AG20443 (cell line): ENCODE data around the gene ART3.

Experiments
- DNase-seq: peaks from one replicate; pipeline ENCODE4 v3.0.0; 2012; ENCODE audit warnings: low spot score, mixed read lengths

The ART3 gene

DNA sequence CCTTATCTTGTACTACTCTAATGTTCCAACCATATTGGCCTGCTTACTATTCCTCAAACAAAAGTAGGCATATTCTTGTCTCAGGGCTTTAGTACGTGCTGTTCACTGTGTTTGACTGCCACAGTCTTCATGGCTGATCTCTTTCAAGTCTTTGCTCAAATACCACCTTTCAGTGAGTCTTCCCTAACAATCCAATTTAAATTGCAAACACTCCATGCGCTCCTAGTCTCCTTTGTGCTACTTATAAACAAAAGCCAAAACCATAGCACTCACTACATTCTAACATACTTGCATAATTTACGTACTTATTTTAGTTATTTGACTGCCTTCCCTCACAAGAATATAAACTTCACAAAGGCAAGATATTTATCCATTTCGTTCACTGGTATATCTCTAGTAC, 1.7 kb upstream of the ART3 start:
- no peak for DNase-seq

DNA sequence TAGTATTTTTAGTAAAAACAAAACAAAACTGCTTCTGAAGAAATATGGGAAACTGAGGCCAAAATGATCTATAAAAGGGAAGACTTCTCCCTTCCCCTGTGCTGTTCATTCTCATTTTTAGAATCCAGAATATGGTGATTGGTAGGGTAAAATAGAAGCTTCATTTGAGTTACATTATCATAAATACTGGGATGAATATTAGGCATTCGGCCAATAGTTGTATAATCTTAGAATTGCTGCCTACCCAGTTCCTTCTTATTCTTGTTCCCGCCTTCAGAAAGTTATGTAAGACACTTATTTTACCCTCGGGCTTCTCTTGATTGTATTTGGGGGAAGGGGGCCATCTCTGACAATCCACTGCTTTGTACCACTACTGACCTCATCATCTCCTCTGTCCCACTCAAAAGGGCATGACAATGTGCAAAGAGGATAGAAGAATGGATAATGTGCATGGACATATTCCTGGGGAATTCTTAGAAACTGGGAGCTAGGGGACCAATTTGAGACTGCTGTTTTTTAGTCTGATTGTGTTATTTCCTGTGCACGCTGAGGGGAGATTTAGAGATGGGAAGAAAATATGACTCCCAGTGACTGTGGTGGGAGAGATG, 588 bp downstream of the ART3 start:
- DNase-seq = no peak

DNA sequence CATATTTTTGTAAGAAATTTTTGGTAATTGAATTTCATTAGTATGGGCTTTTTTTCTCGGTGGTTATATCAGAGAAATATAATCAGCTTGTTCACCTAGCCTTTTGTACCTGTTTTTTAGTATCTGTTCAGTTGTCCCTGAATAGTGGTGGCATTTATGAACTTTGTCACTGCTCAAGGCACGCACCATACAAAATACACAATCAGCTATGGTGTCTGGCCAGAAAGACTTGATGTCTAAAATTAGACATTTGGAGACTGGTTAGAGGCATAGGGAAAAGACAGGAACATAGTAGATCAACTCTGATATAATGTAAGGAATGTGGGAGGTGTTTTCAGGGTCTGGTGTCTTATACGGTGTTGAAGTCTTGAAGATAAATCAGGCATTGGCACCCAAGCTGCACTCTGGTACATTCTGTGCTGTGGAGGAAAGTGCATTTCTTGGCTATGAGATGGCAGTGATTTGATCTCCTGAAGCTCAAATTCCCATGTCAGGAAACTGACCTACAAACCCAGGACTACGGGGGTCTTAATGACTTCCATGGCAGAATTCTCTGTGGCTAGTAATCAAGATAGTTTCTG, 3.6 kb downstream of the ART3 start:
- DNase-seq = no peak

DNA sequence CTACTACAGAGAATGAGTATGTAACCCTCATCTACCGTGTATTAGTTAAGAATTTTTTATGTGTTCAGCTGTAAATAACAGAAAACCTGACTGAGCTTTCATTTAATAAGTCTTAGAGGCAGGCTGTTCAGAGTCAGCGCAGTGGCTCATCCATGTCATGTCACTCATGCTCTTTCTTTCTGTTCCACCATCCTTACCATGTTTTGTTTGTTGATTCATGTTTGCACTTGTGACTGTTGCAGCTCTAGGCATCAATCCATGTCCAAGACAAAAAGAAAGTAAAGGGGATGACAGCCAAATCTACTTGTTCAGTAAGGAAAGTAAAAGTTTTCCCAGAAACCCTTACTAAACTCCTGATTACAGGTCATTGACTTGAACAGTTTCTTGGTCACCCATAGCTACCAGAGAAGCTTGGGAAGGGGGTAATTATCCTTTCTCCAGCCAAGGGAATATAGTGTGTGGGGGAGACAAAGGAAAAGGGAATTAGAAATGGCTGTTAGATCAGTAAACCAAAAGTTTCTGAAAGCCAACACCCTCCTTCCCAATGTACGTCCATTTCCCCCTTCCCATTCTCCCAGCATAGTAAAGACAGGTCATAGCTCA, 9.0 kb downstream of the ART3 start:
- DNase-seq = no peak

DNA sequence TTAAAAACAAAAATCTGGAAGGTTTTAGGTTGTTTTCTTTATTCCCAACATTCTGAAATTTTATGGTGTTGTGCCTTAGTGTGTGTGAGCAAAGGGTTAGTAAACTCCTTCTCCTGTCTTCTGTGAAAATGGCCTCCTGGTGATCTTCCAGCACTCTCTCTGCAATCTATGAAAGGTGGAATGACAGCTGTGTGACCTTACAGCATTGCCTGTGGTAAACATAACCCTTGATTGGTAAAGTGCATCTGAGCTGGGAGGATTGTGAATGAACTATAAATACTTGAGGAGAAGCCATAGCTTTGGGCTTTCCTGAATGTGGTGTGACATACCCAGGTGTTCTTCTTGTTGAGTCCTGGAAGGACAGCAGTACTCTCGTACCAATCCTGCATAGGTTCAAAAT, 10.0 kb downstream of the ART3 start:
- no peak for DNase-seq

DNA sequence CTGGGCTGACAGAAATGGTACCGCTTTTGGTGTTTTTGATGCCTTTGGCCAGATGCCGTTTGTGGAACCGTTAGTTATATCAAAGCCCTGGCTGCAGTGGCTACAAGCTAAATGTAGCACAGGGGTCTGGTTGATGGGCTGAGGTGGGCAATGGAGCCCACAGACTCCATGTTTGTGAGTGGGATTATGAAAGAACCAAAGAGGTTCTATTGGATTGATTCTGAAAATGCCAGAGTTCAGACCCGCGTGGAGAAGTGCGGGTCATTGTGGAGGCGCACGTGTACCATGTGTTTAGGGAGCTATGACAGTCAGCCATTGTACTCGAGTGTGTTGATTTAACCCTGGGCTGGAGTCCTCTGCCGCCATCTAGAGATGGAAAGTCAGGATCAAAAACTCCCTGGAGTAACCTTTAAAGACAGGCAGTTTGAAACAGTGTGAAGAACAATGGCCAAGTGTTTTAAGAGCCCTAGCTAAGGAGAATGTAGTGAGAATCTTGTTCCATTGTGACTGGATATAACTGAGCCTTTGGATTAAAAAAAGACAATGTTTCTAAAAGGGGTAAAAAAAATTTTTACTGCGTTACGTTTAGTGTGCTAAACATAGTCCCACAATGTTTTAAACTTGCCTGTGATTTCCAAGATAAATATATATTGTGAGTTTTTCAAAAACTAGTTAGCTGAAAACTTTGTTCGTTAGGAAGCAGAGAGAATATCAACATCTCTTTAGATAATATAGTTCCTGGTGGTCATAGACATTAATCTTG, 12.7 kb downstream of the ART3 start:
- peak; percentile 66 for DNase-seq

DNA sequence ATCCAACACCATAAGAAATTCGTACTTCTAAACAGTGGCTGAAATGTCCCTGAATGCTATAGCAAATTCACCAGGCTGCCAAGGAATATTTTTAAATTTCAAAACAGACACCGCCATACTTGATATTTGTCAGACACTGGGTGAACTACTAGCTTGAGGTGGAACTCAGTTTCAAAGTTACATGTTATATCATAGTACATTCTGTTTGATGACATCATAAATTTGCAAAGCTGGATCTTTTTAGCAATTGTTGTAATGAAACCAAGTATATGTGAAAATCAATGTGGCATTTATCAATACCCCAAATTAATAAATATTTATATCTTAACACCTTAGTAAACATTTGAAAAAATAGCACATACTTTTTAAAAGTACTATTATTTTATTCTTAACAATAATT, 14.2 kb downstream of the ART3 start:
- no peak for DNase-seq

DNA sequence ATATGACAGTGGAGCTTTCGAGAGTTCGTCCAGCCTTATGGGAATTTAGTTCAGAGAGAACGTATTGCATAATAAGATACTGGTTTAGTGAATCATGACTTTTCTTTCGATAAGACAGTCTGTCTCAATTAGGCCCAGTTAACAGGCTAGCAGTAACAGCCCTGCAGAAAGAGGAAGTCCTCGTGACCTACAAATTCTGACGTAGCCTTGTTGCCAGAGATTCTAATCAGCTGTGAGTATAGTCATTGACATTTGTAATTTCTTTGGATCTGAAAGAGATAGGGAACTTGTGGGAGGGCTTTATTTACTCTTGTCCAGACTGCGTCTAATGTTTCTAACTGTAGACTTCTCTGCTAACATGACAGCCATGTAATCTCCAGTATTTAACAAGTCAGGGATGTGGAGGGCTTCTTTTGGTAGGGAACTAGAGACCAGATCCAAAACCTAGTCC, 15.8 kb downstream of the ART3 start:
- DNase-seq = peak; percentile 62

DNA sequence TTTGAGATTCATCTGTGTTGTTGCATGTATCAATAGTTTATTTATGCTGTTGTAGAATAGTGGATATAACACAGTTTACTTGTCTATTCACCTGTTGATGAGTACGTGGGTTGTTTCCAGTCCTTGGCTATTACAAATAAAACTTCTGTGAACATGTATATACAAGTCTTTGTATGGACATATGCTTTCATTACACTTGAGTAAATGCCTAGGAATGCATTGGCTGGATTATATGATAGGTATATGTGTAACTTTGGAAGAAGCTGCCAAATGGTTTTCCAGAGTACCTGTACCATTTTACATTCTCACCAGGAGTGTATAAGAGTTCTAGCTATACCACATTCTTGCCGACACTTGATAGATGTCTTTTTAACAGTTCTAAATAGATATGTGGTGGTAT, 16.5 kb downstream of the ART3 start:
- DNase-seq = no peak

DNA sequence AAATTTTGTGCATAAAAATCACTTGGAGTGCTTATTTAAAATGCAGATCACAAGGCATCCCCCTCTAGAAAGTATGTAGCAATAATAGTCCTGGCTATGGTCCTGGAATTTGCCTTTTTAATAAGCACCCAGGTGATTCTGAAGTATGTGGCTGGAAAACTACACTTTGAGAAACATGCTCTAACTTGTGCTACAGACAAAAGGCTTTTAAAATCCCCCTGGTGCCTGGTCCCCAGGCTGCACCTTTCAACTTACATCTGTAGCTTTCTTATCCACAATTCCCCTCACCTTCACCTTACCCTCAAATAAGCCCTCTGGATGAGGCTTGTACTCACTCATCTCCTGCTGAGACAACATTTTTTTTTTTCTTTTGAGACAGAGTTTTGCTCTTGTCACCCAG, 21.1 kb downstream of the ART3 start:
- no peak for DNase-seq

DNA sequence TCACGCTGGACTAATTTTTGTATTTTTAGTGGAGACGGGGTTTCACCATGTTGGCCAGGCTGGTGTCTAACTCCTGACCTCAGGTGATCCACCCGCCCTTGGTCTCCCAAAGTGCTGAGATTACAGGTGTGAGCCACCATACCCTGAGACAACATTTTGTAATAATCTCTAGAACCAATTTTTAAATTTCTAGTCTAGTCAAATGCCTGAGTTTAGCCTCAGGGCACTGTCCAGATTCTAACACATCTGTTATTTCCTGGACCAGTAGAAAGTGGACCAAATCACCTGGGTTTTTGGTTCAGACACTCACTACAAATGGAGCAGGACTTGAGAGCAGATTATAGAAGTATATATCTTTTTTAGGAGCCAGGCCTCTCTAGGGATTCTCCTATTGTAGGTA, 21.6 kb downstream of the ART3 start:
- no peak for DNase-seq

DNA sequence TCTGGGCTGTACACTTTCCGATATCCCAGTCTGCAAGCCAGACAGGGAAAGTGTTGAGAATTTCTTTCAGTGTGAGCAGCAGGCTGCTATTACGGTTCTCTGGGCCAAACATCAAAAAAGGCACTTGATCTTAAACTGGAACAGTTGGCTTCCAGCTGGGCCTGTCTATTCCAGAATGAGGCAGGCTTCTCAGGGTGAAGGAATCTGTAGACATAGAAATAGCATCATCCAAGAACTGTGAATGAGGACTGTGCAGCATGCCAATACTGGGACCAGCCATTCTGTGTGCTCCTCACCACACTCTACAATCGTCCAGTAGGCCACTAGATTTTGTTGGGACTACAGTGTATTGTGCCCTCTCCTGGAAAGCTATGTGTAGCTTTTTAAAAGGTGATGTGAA, 31.1 kb downstream of the ART3 start:
- no peak for DNase-seq

DNA sequence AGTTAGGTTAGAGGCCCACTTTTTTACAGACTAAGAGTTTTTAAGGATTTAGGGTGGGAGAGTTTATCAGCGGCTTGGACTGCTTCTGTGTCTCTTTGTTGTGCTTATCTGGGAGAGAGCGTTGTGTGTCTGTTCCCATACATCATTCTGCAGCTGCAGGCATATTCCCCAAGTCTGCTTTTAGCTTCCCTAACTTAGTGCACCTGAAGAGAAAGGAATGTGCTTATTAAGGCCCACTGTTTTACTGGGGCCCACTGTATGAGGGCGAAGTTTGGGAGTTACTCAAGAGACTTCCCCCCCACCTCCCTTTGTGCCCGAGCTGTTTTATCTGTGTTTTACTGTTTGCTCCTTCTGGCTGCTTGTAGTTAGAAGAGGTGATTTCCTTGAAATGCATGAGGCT, 31.9 kb downstream of the ART3 start:
- DNase-seq = no peak

DNA sequence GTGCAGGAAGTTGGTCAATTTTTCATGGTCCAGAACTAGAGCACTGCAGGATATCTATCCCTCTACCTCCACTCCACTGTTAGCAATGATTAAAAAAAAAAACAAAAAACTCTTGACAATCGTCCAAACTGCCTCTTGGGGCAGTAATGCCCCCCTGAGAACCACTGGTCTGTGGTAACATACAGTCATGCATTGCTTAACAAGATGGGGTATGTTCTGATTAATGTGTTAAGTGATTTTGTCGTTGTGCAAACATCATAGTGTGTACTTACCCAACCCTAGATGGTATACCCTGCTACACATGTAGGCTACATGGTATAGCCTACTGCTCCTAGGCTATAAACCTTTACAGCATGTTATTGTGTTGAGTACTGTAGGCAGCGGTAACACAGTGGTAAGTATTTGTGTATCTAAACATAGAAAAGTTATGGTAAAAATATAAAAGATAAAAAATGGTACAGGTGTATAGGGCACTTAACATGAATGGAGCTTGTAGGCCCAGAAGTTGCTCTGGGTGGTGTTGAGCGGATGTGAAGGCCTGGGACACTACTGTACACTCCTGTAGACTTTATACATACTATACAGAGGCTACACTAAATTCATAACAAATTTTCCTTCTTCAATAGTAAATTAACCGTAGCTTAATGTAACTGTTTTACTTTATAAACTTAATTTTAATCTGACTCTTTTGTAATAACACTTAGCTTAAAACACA, 34.1 kb downstream of the ART3 start:
- no peak for DNase-seq

DNA sequence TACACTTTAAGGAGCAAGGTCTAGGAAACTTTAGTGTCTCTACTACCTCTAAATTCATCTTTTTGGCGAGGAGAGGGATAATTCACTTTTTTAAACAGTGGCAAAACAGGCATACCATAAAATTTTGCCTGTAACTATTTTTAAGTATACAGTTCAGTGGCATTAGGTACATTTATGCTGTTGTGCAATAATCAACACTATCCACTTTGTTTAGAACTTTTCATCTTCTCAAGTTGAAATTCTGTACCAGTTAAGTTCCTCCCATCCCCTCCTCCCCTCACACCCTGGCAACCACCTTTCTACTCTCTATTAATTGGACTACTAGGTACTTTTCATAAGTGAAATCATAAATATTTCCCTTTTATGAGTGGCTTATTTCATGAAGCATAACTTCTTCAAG, 42.3 kb downstream of the ART3 start:
- DNase-seq = no peak

DNA sequence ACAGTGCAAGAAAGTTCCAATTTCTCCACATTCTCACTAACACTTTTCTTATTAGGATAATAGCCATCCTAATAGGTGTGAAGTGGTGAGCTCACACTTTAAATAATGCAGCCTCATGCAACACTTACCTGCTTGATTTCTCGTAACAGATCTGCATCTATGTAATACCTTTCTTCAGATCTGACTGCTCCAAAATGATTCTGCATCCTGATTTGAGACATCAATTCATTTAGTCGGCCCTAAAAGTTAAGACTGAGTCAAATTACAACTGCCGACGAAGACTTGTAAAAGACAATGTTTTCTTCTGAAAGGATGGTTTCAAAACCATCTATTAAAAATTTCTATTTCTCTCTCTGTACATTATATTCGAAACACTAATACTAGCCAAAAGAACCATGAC, 43.0 kb downstream of the ART3 start:
- no peak for DNase-seq

DNA sequence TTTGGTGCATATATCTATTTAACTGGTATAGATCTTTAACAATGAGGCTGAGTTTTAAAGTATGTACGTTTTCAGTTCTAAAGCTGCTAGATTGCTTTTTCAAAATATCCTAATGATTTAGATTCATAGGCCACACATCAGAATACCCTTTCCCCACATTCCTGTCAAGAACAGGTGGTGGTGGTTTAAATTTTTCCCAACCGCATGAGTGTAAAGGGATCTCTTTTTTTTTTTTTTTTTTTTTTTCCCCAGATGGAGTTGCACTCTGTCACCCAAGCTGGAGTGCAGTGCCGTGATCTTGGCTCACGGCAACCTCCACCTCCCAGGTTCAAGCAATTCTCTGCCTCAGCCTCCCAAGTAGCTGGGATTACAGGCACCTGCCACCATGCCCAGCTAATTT, 45.7 kb downstream of the ART3 start:
- DNase-seq = no peak

DNA sequence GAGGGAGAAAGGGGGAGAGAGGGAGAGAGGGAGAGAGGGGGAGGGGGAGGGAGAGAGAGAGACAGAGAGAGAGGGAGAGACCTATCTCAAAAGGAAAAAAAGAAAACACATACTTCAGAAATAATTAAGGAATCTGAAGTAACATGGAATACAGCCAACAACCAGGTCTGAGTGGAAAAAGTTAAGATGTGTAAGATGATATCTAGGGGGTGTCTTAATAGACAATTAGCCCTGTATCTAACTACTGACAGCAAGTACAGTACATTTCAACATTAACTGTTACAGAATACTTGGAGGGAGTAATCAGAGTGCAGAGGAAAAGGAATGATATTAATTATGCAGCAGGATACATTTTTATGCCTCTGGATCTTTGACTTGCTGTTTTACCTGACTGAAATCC, 51.3 kb downstream of the ART3 start:
- DNase-seq = no peak

DNA sequence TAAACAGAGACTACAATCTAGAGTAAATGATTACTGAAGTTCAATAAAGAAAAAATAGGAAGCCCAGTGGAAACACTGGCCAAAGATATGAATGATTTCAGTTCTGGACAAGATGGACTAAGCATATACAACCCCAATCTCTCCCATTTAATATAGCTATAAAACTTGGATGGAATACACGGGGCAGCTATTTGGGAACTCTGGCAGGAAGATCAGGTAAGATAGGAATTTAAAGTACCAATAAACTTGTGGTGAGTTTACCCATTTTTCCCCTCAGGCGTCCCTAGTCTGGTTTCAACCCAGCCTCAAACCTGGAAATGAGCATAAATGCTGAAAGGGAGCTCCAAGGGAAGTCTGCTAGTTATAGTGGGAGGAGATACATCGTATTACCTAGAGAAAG, 53.2 kb downstream of the ART3 start:
- DNase-seq = no peak

DNA sequence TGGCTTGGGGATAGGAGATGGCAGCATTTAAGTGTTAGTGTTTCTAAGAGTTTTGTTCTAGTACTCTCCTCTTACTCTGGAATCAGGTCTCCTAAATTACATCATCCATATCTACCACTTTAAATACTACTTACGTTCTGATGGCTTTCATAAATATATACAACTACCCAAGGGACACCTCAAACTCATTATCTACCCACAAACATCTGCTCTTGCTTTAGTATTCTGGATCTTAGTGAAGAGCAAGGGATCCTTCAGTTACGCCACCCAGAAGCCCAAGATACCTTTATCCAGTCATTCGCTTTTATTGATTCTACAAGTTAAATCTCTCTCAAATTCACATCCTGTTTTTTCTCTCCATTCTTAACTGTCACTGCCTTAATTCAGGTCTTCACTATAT, 66.7 kb downstream of the ART3 start:
- DNase-seq = no peak

DNA sequence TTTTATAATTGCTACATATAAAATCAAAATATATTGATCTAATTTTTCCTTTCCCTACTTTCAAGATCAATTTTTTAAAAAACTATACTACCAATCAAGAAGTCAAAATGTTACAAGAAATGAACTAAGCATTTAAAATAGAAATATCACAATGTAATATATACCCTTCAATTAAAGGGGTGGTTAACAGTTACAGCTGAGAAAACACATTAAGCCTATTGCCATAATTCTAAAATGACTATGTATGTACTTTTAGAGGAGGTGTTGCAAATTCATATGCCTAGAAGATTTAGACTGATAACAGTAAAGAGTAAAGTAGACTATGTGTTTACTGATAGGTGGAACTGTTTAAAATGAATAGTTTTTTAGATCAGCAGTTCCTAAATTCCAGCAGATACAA, 70.0 kb downstream of the ART3 start:
- DNase-seq = no peak

DNA sequence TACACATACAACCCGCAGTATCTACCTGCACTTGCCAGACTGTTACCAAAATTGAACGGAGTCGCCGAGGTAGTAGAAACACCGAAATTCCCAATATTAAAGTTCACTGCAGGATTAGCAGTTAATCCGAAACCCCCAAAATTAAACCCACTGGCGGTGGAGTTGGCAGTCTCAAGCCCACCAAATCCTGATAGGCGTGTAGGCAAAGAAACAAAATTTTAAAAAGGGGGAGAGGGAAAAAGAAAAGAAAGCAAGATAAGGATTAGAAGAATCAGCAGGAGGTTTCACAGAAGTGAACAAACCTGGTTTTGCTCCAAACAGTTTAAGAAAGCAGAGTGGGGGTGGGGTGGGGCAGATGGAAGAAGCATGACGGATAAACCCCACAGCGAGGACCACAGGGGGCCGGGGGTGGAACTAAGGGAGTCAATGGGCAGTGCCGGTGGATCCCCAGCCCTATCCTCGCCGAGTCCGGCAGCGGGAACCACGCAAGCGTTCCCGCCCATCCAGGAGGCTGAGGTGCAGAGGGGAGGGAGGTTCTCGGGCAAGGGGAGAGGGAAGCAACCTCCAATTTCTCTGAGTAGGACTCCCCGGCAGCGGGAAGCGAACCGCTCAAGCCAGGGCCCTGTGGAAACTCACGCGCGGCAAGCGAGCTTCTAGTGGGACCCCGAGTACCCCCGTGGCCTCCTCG, 73.1 kb downstream of the ART3 start:
- DNase-seq = peak; percentile 84
